Measurements from ENCODE around the gene JAKMIP1.

GRCh38 chr4:6076391-6076790 is 124.0 kb downstream of the JAKMIP1 start:
- TF ChIP-seq POLR2A (IDR thresholded peaks at IDR 0.05; ENCODE audit: low read depth, low read length) (no peak), POLR2AphosphoS5 (IDR thresholded peaks at IDR 0.05; ENCODE audit: low read depth, low read length) (no peak), SPI1 (IDR thresholded peaks at IDR 0.05; ENCODE audit: low read depth, low read length) (no peak), POU2F2 (IDR thresholded peaks at IDR 0.05; ENCODE audit: low read depth, low read length) (no peak), TAF1 (IDR thresholded peaks at IDR 0.05; ENCODE audit: low read depth, low read length) (no peak)
